Keratinocyte (primary cell): ENCODE measurements around the gene GGTLC1. TPM values are rescaled to one million over a fixed set of nuclear protein-coding genes. Genes with fewer than 3 reads are reported as not detected.
"Not testable (repeated sequence)": the region's sequence is repeated elsewhere in the genome, so short reads cannot be mapped to it uniquely, and the experiment has no call there.

Experiments used
- DNase-seq: peaks from one replicate; pipeline ENCODE4 v3.0.0-alpha.2; 2011; ENCODE audit warnings: low read depth, missing footprints, low spot score
- FAIRE-seq: peaks from 2 replicates; lab custom pipeline; 2011; peaks lifted over from hg19 to GRCh38; lab: Jason Lieb, UNC
- H2AFZ ChIP-seq: 2 replicates; pipeline ENCODE4 v1.6.0; 2012; ENCODE audit warnings: low read length, control low read depth, inconsistent platforms; ENCODE audit not compliant: control insufficient read depth
- H3K27ac ChIP-seq: 2 replicates; pipeline ENCODE4 v1.5.1; 2011; ENCODE audit warnings: low read length; ENCODE audit not compliant: control insufficient read depth, insufficient read depth
- H3K27me3 ChIP-seq: 3 replicates; pipeline ENCODE4 v1.6.0; 2011; ENCODE audit warnings: low read length; ENCODE audit not compliant: control insufficient read depth, insufficient read depth; ENCODE audit errors: extremely low read depth
- H3K36me3 ChIP-seq, 2 experiments: 2 replicates in 1 of 2; 3 replicates in 1 of 2; pipeline ENCODE4 v1.5.1; 2011; ENCODE audit warnings: low read length in 2 of 2, mild to moderate bottlenecking in 1 of 2; ENCODE audit not compliant: control insufficient read depth in 2 of 2, insufficient read depth in 2 of 2; ENCODE audit errors: extremely low read depth in 1 of 2
- H3K4me1 ChIP-seq: 3 replicates; pipeline ENCODE4 v1.5.1; 2011; ENCODE audit warnings: low read length; ENCODE audit not compliant: control insufficient read depth, insufficient read depth; ENCODE audit errors: extremely low read depth
- H3K4me2 ChIP-seq: 3 replicates; pipeline ENCODE4 v1.6.0; 2011; ENCODE audit warnings: low read depth, low read length; ENCODE audit not compliant: control insufficient read depth, insufficient read depth; ENCODE audit errors: extremely low read depth
- H3K4me3 ChIP-seq, 3 experiments: fragments of 200-600 bp in 1 of 3; sonication (generic) in 1 of 3; 2 replicates in 2 of 3; 3 replicates in 1 of 3; pipeline ENCODE4 v1.5.1; 2011 to 2016; ENCODE audit warnings: low read length in 3 of 3, mild to moderate bottlenecking in 3 of 3, control low read depth in 2 of 3, inconsistent platforms in 1 of 3, low read depth in 1 of 3, mixed read lengths in 1 of 3, mixed run types in 1 of 3, moderate library complexity in 1 of 3; ENCODE audit not compliant: control insufficient read depth in 2 of 3, insufficient read depth in 2 of 3; ENCODE audit errors: extremely low read depth in 1 of 3
- H3K79me2 ChIP-seq: 2 replicates; pipeline ENCODE4 v1.6.0; 2012; ENCODE audit warnings: low read length; ENCODE audit not compliant: control insufficient read depth, insufficient read depth
- H3K9ac ChIP-seq: 3 replicates; pipeline ENCODE4 v1.6.0; 2011; ENCODE audit warnings: low read length; ENCODE audit not compliant: control insufficient read depth, insufficient read depth; ENCODE audit errors: extremely low read depth
- H3K9me1 ChIP-seq: 3 replicates; pipeline ENCODE4 v1.6.0; 2011; ENCODE audit warnings: low read length; ENCODE audit not compliant: control insufficient read depth, insufficient read depth; ENCODE audit errors: extremely low read depth
- H3K9me3 ChIP-seq: 2 replicates; pipeline ENCODE4 v1.5.1; 2012; ENCODE audit warnings: low read depth, low read length; ENCODE audit not compliant: control insufficient read depth
- H4K20me1 ChIP-seq: 3 replicates; pipeline ENCODE4 v1.6.0; 2011; ENCODE audit warnings: low read length; ENCODE audit not compliant: control insufficient read depth, insufficient read depth; ENCODE audit errors: extremely low read depth
- dilution Hi-C: fragments of 300-500 bp; cut with MboI; formaldehyde crosslinking; loops from one replicate; pipeline ENCODE4 v1.7.0; 2020; ENCODE audit warnings: low sequenced_read_pairs; ENCODE audit not compliant: extremely low pct_ligation_motif_present
- polyA plus RNA-seq, 5 experiments: library from polyadenylated mRNA; depleted of rRNA in 3 of 5; stranded (reverse) in 3 of 5; stranded (forward) in 1 of 5; unstranded in 1 of 5; fragments of >200 nt; gene quantifications; 1 replicate in 1 of 5; 2 replicates in 3 of 5; 3 replicates in 1 of 5; pipeline versions ENCODE4 v1.2.1 to v1.2.3, GENCODE V29; 2011 to 2012; ENCODE audit warnings: missing spikeins in 2 of 5, low read depth in 1 of 5, low replicate concordance in 1 of 5

The GGTLC1 gene
- polyA plus RNA-seq, 1 donor (not counting 4 experiments of a cell fraction or from before 2014, with no cell fraction given): not detected

- H3K27ac ChIP-seq, H3K4me1 ChIP-seq, H2AFZ ChIP-seq, H3K9ac ChIP-seq, H3K36me3 ChIP-seq, H3K4me2 ChIP-seq, H3K9me3 ChIP-seq, FAIRE-seq, H3K9me1 ChIP-seq, H3K79me2 ChIP-seq, H3K27me3 ChIP-seq, H4K20me1 ChIP-seq, DNase-seq, dilution Hi-C loops, H3K4me3 ChIP-seq: not testable (repeated sequence)
Measured at GRCh38 chr20:23981014-23981413, 7.6 kb downstream of the GGTLC1 start.

GRCh38 chr20:23979899-23980811 lies 8.4 kb downstream of the GGTLC1 start:
- H3K27me3 ChIP-seq, FAIRE-seq, H3K9me3 ChIP-seq, H3K4me1 ChIP-seq, H3K9ac ChIP-seq, H3K9me1 ChIP-seq, H2AFZ ChIP-seq, dilution Hi-C loops, H3K36me3 ChIP-seq, DNase-seq, H4K20me1 ChIP-seq, H3K27ac ChIP-seq, H3K79me2 ChIP-seq, H3K4me2 ChIP-seq, H3K4me3 ChIP-seq: not testable (repeated sequence)

- H3K4me2 ChIP-seq, DNase-seq, H3K9ac ChIP-seq, H3K27ac ChIP-seq, H3K4me3 ChIP-seq, H2AFZ ChIP-seq, H3K4me1 ChIP-seq, dilution Hi-C loops, H3K9me3 ChIP-seq, H3K36me3 ChIP-seq, H4K20me1 ChIP-seq, H3K9me1 ChIP-seq, H3K79me2 ChIP-seq, FAIRE-seq, H3K27me3 ChIP-seq: not testable (repeated sequence)
Measured at GRCh38 chr20:23979380-23979779, 9.2 kb downstream of the GGTLC1 start.

GRCh38 chr20:23978457-23978856 lies 10.1 kb downstream of the GGTLC1 start:
- H3K27ac ChIP-seq, dilution Hi-C loops, FAIRE-seq, H3K4me2 ChIP-seq, H3K27me3 ChIP-seq, H3K36me3 ChIP-seq, H4K20me1 ChIP-seq, H3K4me3 ChIP-seq, H3K9me1 ChIP-seq, H2AFZ ChIP-seq, H3K9ac ChIP-seq, H3K79me2 ChIP-seq, H3K9me3 ChIP-seq, DNase-seq, H3K4me1 ChIP-seq: not testable (repeated sequence)
